Middle frontal gyrus (tissue), 1 donor: ENCODE data around the gene MAP3K9.
"Not testable (repeated sequence)": the region's sequence is repeated elsewhere in the genome, so short reads cannot be mapped to it uniquely, and the experiment has no call there.

Experiments used
- DNase-seq: peaks from one replicate; pipeline ENCODE4 v3.0.0-alpha.2; 2015; ENCODE audit warnings: low spot score; ENCODE audit errors: extremely low spot score

MAP3K9 gene

DNA sequence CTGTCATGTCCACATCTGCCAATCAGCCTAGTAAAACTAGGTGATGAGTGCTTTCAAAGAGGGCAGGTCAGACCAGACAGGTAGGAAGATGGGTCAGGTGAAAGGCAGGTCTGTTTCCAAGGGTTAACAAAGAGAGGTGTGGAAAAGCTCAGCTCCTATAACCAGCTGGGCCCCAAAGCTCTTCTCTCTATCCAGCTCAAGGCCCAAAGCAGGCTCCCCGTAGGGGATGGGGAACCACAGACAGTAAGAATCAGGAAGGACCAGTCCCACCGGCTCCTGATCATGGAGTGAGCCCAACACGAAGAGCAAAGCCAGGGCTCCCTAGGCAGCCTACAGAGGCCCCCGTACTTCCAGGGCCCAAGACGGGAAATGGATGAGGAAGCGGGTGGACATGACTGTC is 84.4 kb downstream of the MAP3K9 start:
- no peak for DNase-seq

DNA sequence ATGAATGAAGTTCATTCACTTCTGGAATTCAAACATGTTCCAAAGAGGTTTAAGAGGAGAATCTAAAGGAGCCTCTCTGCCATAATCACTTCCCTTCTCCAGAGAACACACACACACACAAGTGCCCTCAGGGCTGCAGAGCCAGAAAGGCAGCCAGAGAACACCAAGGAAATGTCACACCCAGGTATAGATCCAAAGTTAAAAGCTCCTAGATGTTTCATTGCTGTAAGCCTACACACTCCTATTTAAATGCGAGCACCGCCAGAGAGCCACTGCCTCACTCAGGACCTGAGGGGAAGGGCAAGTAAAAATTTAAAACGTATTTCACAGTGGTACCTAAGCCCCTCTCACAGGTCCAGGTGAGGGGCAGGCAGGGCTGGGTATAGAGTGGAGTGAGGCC is 85.2 kb downstream of the MAP3K9 start:
- DNase-seq = no peak

DNA sequence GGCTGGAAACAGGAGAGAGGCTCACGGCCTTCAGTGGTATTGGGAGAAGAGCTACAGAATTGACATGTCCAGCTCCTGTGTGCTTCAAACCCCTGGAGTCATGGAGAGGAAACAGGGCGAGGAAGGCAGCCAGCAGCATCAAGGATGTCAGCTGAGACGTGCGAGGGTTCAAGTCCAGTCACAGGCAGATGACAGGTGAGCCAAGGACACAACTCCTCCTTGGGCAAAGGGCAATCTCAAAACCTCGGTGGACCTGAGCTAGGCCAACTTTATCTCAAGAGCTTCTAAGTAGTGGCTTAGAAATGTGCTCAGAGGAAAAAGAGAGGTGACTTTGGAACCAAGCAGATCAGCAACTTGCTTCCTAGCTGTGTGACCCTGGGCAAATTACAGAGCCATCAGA is 86.0 kb downstream of the MAP3K9 start:
- no peak for DNase-seq

DNA sequence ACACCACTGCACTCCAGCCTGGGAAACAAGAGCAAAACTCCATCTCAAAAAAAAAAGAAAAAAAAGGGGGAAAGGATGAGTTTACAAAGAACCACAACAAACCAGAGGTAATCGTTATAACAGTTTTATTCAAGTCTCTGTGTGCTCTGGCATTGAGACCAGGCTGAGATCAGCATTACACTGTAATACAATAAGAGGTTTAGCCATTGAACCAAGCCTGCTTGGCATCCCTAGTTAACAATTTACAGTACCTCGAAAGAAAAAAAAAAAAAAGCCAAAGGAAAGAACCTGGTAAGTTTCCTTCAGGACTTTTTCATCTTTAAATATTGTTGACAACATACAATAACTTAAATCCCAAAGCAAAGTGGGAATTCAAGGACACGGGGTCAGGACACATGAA is 86.9 kb downstream of the MAP3K9 start:
- no peak for DNase-seq

DNA sequence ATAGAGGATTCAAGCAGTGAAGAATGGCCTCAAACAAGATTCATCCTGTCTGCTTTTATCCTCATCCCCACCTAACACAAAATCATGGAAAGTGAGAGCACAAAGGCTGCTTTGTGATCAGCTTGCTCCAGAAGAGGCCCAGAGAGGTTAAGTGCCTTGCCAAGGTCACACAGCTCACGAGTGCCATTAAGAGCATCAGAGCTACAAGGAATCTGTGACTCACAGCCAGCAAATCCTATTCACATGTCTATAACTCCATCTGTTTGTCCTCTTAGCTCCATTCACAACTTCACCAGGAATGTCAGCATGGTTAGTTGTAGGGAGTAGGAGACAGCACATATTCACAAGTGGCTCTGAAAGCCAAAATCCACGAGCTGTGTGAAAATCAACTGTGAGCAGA is 87.8 kb downstream of the MAP3K9 start:
- DNase-seq = no peak

DNA sequence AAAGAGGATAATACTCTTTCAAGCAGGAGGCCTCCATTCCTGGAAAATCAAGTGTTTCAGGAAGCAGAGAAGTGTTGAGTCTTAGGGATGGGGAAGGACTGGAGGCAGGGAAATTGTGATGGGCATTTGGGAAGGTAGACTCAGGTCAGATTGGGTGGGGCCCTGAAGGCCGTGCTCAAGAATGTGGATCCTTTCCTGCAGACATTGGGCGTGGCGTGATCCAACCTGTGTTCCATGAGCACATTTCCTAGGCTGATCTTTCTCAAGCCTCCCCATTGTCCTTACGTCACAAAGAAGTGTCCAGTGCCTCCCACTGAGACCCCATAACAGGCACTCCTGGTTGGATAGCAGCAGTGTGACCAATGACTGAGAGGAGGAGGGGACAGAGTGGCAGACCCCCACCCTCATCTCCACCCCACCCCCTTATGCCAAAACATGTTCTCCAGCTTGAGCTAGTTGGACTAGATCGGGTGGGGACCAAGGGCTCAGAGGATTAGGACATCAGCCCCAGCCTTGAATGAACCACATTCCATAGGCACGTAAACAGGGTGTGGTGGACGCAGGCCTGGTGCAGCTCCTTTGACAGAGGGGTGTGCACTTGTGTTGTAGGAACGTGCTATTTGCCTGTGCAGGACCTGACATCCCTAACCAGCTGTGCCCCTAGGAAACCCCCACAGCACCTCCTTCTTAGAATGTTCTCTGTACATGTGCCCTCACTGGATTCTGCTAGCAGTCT is 90.8 kb downstream of the MAP3K9 start:
- no peak for DNase-seq

DNA sequence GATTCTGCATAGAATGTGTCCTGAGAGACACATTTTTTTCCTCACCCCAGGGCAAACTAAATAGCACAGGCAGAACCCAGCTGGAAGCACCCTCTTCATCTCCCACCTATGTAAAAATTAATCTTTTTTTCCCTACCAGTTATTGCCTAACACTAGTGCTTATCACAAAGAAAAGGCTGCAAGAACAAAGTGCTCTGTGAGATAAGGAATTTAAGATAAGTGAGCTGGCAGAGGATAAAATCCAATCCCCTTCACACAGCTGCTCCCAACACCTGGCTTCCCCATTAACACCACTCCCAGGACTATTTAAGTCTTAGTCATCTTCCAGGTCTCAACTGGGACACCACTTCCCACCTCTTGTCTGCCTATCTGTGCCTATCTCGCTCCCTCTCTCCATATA is 92.4 kb downstream of the MAP3K9 start:
- DNase-seq = no peak

DNA sequence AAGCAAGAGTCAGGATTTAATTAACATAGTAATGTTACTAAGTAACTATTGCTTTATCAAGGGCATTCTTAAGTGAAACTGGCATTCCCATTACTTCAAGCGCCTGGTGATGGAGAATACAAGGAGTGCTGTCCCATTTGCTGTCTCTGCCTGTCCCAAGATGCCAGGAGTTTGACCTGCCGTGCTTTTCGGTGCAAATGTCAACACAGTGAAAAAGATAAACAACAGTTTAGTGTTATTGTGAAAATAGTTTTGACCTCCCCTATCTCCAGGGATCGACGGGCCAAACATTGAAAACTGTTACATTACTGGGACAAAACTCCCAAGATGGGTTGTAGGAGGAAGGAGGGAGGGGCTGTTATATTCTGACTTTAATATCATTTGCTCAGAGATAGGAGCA is 92.8 kb downstream of the MAP3K9 start:
- no peak for DNase-seq

DNA sequence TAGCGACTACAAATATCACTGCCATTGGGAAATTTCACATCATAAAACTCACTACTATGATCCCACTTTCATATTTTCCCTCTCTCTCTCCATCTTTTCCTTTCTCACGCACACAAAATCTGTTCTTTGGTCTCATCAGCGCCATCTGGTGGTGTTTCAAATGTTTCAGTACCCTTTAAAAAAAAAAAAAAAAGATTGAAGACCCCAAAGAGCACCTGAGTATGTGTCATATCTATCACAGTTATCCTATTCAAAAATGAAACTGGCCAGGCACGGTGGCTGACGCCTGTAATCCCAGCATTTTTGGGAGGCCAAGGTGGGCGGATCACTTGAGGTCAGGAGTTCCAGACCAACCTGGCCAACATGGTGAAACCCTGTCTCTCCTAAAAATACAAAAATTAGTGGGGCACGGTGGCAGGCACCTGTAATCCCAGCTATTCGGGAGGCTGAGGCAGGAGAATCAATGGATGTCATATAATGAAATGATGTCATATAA is 95.2 kb downstream of the MAP3K9 start:
- no peak for DNase-seq

DNA sequence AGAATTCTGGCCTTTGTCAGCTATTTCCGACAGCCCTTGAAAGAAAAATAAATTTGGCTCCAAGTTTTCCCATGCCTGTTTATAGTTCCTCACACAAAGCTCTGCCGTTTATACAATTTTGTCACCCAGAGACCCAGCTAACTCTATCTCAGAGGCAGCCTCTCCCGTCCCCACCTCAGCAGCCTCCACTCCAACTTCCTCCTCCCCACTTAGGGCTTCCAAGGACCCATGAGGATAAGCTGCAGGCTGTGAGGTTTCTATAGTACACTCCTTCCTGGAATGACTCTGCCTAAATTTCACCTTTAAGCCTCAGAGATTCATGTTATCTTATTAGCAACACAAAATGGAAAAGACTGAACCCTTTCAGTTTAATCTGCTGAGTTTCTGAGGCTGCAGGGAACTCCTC is 95.8 kb downstream of the MAP3K9 start:
- DNase-seq = no peak

DNA sequence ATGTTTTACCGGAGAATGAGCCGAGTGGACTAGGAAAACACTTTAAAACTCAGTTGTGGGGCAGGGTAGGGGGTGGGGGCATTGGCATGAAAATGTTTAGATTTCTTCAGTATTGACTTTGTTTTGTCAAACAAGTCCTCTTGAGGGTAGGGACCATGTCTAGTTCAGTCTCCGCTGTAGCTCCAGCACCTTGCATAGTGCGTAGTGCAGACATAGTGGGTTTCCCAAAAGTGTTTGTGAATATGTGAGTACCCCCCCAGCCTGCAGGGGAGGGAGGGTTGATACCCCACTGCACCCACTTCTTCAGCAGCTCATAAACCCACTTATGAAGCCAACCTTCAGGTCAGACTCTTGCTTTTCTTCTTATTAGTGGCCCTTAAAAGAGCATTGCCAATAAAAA is 96.2 kb downstream of the MAP3K9 start:
- DNase-seq = no peak

DNA sequence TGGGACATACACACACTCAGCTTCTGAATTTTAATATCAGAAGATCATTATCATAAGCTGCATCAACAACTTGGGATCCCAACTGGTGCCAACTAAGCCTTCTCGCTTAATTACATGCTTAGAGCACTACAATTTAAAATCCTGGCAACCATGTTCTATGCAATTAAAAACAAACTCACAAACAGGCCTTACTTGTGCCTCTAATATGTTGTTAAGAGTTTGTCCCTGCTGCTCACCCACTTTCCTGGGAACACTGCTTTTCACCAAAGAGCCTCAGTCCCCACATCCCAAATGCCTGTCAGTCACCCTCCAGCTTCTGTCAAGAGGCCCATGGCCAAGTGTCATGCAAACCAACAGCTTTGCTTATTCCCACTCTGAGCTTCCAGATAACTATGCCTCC is 97.9 kb downstream of the MAP3K9 start:
- no peak for DNase-seq

DNA sequence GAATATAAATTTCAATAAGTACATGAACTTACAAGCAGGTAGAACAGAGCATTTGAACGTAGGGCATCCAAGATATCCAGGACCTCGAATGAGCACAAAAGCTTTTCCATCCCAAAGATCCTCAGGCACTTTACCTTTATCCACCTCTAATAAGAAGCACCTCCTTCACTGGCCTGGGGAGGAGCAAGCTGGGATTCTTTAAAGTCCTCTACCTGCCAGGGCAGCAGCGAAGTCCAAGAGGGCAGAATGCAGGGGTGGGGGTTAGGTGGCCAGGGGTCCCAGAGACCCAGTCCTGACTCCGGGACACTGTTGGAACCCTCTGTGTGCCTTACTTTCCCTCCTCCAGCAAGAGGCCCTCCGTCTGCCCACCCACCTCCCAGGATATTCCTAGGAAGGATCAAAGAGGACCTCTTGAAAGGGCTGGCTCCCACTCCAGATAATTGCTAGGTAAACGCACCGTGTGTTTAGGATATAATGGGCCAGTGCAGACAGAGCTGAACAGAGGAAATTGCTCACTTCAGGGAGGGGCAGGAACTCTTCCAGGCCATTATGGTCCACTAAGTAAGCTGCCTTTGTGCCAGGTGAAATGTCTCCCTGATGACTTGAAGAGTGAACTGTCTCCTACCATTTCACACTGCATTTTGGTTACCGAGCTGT is 99.5 kb downstream of the MAP3K9 start:
- DNase-seq = no peak

DNA sequence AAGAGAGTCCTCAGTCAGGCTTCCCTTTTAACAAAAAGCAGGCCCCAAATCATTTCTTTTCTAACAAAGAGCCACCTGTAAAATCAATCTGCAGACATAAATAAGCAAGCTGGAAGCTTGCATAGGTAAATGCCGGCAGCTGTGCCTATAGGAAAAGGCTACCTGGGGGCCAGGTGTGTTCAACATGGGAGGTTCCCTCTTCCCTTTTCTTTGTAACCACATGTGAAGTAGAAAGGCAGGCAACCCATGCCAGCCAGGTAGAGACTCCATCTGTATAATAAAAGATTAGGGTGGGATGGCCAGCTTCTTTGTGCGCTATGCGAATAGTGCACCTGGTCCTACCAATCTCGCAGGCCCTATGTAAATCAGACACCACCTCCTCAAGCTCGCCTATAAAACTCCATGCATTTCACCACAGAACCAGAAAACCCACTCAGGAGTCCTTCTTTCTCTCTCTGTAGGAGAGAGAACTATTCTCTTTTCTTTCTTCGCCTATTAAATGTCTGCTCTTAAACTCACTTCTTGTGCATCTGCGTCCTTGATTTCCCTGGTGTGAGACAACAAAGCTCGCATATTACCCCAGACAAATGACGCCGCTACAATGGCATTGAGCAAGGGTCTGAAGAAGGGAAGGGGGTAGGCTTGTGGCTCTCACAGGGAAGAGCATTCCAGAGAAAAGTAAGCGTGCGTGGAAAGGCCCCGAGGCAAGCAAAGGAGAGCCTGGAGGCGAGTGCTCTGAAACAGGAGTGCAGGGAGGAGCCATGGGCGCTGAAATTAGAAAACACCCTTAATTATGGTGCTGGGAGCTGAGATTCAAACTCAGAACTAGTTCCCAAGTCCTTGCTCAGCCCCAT is 100.4 kb downstream of the MAP3K9 start:
- no peak for DNase-seq

DNA sequence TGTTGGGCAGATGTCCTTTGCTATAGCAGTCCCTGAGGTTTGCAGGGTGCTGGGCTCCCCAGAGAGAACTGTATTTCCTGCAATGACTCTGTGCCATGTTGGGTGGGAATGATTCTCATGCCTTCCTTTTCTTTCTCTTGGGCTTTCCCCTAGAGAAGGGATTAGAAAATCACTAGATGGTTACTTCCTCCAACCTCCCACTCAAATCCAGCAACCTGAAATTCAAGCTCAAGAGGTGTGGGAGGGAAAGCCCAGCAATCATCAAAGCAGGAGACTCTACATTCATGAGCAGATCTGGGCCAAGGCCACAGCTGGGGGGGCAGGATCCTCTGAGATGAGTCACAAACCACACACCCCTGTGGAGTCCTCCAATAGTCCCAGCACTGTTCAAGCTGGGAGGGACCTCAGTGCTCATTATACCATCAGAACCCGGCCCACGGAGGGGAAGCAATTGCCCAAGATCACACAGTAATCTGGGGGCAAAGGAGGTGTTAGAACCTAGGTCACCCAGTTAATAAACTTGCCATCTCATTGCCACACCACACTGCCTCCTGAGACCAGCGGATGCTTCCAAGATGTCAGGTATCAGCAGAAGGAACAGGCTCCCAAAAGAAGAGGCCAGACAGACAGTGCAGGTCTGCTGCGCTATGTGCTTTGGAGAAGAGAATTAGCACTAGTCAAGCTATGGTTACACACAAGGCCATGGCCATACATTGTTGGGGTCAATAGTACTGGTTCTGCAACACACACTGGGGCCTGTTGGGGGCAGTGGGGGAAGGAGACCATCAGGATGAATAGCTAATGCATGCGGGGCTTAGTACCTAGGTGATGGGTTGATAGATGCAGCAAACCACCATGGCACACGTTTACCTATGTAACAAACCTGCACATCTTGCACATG is 101.9 kb downstream of the MAP3K9 start:
- no peak for DNase-seq

DNA sequence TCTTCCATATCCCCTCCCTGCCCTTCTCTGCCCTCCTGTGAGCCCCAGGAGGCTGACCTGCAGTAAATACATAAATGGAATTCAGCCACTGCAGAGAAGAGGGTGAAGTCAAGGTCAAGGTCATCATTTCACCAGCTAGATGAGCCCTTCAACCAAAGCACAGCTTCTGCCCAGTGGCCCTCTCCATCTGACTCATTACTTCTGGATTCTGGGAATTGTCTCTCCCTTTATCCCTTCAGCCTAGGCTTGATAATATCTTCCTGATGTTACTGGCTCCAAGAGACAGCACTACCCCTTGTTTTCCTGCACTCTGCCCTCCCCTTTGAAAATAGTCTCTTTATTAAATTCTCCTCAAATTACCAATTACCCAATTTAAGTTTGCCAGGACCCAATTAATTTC is 103.1 kb downstream of the MAP3K9 start:
- DNase-seq = no peak

DNA sequence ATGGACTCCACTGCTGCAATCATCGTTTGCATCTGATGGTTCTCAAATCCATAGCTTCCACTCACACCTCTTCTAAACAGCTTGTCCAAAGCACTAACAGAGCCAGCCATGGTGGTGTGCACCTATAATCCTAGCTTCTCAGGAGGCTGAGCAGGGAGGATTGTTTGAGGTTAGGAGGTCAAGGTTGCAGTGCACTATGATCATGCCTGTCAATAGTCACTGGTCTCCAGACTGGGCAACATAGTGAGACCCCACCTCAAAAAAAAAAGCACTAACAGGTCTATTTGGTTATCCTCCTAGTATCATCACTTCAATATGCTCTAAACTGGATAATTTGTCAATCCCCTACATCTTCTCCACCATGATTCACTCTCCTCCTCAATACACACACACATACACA is 104.4 kb downstream of the MAP3K9 start:
- no peak for DNase-seq

DNA sequence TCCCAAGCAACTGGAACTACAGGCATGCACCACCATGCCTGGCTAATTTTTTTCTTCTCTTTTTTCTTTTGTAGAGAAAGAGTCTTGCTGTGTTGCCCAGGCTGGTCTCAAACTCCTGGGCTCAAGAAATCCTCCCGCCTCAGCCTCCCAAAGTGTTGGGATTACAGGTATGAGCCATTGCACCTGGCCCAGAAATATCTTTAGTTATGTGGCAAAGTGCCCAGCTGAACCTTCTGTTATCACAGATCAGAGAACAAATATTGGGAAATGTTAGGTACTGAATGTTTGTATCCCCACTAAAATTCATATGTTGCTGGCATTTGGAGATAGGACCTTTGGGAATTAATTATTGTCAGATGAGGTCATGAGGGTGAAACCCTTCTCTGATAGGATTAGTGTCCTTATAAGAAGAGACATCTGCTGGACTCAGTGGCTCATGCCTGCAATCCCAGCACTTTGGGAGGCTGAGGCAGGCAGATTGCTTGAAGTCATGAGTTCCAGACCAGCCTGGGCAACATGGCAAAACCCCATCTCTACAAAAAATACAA is 105.6 kb downstream of the MAP3K9 start:
- DNase-seq = not testable (repeated sequence)

DNA sequence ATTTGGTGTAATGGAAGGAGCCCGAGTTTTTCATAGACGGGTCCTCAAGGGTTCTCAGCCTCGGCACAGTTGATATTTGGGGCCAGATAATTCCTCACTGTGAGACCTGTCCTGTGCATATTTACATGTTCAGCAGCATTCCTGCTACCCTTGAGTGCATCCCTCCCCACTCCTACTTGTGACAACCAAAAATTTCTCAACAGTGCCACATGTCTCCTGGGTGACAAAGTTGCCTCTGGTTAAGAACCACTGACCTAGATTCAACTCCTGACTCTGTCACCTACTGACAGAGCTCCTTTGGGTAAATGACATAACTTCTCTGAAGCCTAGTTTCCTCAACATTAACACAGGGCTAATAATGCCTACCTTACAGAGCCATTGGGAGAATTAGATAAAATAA is 107.2 kb downstream of the MAP3K9 start:
- no peak for DNase-seq

DNA sequence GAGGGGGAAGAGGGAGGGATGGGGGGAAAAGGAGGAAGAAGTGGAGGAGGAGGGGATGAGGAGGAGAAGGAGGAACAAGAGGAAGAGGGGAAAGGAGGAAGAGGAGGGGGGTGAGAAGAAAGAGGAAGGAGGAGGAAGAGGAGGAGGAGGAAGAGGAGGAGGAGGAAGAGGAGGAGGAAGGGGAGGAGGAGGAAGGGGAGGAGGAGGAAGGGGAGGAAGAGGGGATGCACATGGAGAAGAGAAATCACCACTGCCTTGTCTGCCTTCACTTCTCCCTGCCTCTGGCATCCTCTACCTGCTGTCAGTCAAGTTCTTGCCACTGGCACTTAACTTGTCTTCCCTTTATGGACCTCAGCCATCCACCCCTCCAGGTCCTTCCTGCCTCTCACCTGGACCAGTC is 107.7 kb downstream of the MAP3K9 start:
- no peak for DNase-seq
